CD14-positive monocyte (primary cell): ENCODE data around the gene CLECL1. TPM values are rescaled to one million over a fixed set of nuclear protein-coding genes. Genes with fewer than 3 reads are reported as not detected.

ENCODE experiments used
- DNase-seq, 3 donors: peaks; one replicate each; pipeline ENCODE4 v3.0.0-alpha.2; 2011 to 2022
- H2AFZ ChIP-seq: 2 replicates; pipeline ENCODE4 v1.6.0; 2012; ENCODE audit warnings: mild to moderate bottlenecking, low read depth, low read length, inconsistent platforms; ENCODE audit not compliant: insufficient read depth, poor library complexity, severe bottlenecking
- H3K27ac ChIP-seq, 2 donors: 1 replicate in 1 of 2; 2 replicates in 1 of 2; pipeline ENCODE4 v1.5.1; 2012 to 2013; ENCODE audit warnings: low read length in 2 of 2, control low read depth in 1 of 2, inconsistent platforms in 1 of 2, low read depth in 1 of 2, mild to moderate bottlenecking in 1 of 2
- H3K27me3 ChIP-seq, 2 donors: one replicate each; pipeline versions ENCODE4 v1.6.0 to v1.6.1; 2011 to 2013; ENCODE audit warnings: low read length in 2 of 2; ENCODE audit not compliant: control insufficient read depth in 2 of 2, insufficient read depth in 2 of 2
- H3K36me3 ChIP-seq, 2 donors: replicated peaks in 1 of 2; 1 replicate in 1 of 2; 2 replicates in 1 of 2; pipeline versions ENCODE4 v1.5.1 to v1.6.1; 2012 to 2013; ENCODE audit warnings: low read length in 2 of 2, control low read depth in 1 of 2, inconsistent platforms in 1 of 2, mild to moderate bottlenecking in 1 of 2; ENCODE audit not compliant: insufficient read depth in 2 of 2, control insufficient read depth in 1 of 2
- H3K4me1 ChIP-seq, 2 donors: 1 replicate in 1 of 2; 2 replicates in 1 of 2; pipeline versions ENCODE4 v1.5.1 to v1.6.1; 2012 to 2013; ENCODE audit warnings: low read length in 2 of 2, control low read depth in 1 of 2, inconsistent platforms in 1 of 2, mild to moderate bottlenecking in 1 of 2, moderate library complexity in 1 of 2; ENCODE audit not compliant: insufficient read depth in 2 of 2, control insufficient read depth in 1 of 2
- H3K4me2 ChIP-seq: replicated peaks from 2 replicates; pipeline ENCODE3; 2012; ENCODE audit warnings: low read length, moderate library complexity, mild to moderate bottlenecking; ENCODE audit not compliant: poor library complexity, severe bottlenecking; ENCODE audit errors: extremely low read depth
- H3K4me3 ChIP-seq, 3 experiments: fragments of 200-600 bp in 1 of 3; sonication (generic) in 1 of 3; replicated peaks in 1 of 3; 1 replicate in 2 of 3; 2 replicates in 1 of 3; pipeline ENCODE4 v1.5.1; 2011 to 2013; ENCODE audit warnings: low read length in 3 of 3, mild to moderate bottlenecking in 3 of 3, control low read depth in 2 of 3, low read depth in 2 of 3, inconsistent platforms in 1 of 3, moderate library complexity in 1 of 3
- H3K79me2 ChIP-seq: 2 replicates; pipeline ENCODE4 v1.6.0; 2012; ENCODE audit warnings: mild to moderate bottlenecking, control low read depth, inconsistent platforms, low read length, moderate library complexity; ENCODE audit not compliant: insufficient read depth
- H3K9ac ChIP-seq: 2 replicates; pipeline ENCODE4 v1.6.0; 2017; ENCODE audit warnings: low read length, mild to moderate bottlenecking; ENCODE audit not compliant: insufficient read depth, poor library complexity, severe bottlenecking
- H3K9me3 ChIP-seq, 2 donors: replicated peaks in 1 of 2; 1 replicate in 1 of 2; 2 replicates in 1 of 2; pipeline versions ENCODE4 v1.5.1 to v1.6.1; 2012 to 2013; ENCODE audit warnings: low read length in 2 of 2, control low read depth in 1 of 2; ENCODE audit not compliant: control insufficient read depth in 1 of 2, insufficient read depth in 1 of 2
- H4K20me1 ChIP-seq: 2 replicates; pipeline ENCODE4 v1.6.0; 2012; ENCODE audit warnings: mild to moderate bottlenecking, low read length, control low read depth, moderate library complexity; ENCODE audit not compliant: insufficient read depth
- H3K27ac Mint-ChIP-seq, 7 donors: one replicate each; pipeline ENCODE4 v1.8.0; 2020; ENCODE audit warnings: mild to moderate bottlenecking in 7 of 7, mixed read lengths in 7 of 7, moderate library complexity in 6 of 7, inconsistent platforms in 2 of 7
- H3K27me3 Mint-ChIP-seq, 3 donors: one replicate each; pipeline ENCODE4 v1.8.0; 2021 to 2022; ENCODE audit warnings: low read depth in 3 of 3, mild to moderate bottlenecking in 3 of 3, mixed read lengths in 3 of 3, moderate library complexity in 3 of 3, inconsistent platforms in 1 of 3
- H3K36me3 Mint-ChIP-seq, 2 donors: one replicate each; pipeline ENCODE4 v1.8.0; 2020; ENCODE audit warnings: mixed read lengths in 2 of 2, inconsistent platforms in 1 of 2, mild to moderate bottlenecking in 1 of 2
- H3K4me1 Mint-ChIP-seq: one replicate; pipeline ENCODE4 v1.8.0; 2020; ENCODE audit warnings: mild to moderate bottlenecking, mixed read lengths
- H3K4me3 Mint-ChIP-seq, 2 donors: one replicate each; pipeline ENCODE4 v1.8.0; 2020; ENCODE audit warnings: mild to moderate bottlenecking in 2 of 2, mixed read lengths in 2 of 2, moderate library complexity in 1 of 2
- H3K9me3 Mint-ChIP-seq, 7 donors: one replicate each; pipeline ENCODE4 v1.8.0; 2020 to 2022; ENCODE audit warnings: mixed read lengths in 7 of 7, mild to moderate bottlenecking in 6 of 7, moderate library complexity in 6 of 7, inconsistent platforms in 2 of 7
- CTCF ChIP-seq: fragments of 200-600 bp; IDR thresholded peaks from one replicate; pipeline ENCODE4 v1.8.0; 2022; ENCODE audit warnings: antibody characterized with exemption, mild to moderate bottlenecking
- WGBS: methylation state at CpG from one replicate; pipeline ENCODE4 v1.1.5; 2013; ENCODE audit warnings: missing lambda C conversion rate; ENCODE audit not compliant: insufficient coverage; 5-methylcytosine and 5-hydroxymethylcytosine counted together
- intact Hi-C, 2 donors: fragments of 100-400 bp; cut with micrococcal nuclease; formaldehyde crosslinking; loops; one replicate each; pipeline versions ENCODE4 v1.15.0 to v1.15.1; 2023
- polyA plus RNA-seq, 3 donors: library from polyadenylated mRNA; depleted of rRNA in 1 of 3; unstranded in 2 of 3; stranded (reverse) in 1 of 3; fragments of 300-500 nt in 2 of 3; fragments of >200 nt in 1 of 3; fragmentation: Illumina TruSeq in 2 of 3; gene quantifications; 1 replicate in 2 of 3; 2 replicates in 1 of 3; pipeline ENCODE4 v1.2.3, GENCODE V29; 2012 to 2021

CLECL1 gene
- polyA plus RNA-seq, 3 donors: 7.6 to 20.6 (median 11.4) TPM

GRCh38 chr12:9756170-9756569 lies 23.3 kb upstream of the CLECL1 start:
- H3K36me3 ChIP-seq: no peaks in the 10 kb centered on the region
- peaks cover 0 to 4% (median 0%) of the 10 kb centered on the region in 7 donors for H3K9me3 Mint-ChIP-seq
- no peaks in the 10 kb centered on the region for H4K20me1 ChIP-seq
- H3K9ac ChIP-seq: no peak overlapping the region
- H3K4me2 ChIP-seq: no peak overlapping the region
- no peak overlapping the region for H3K4me3 Mint-ChIP-seq
- no peak overlapping the region for H3K27ac Mint-ChIP-seq
- no peak for TF ChIP-seq CTCF
- peaks cover 0 to 5% of the 10 kb centered on the region in 2 donors for H3K36me3 Mint-ChIP-seq
- intact Hi-C loops: no loop called here
- no peaks in the 10 kb centered on the region for H3K79me2 ChIP-seq
- peaks cover 23 to 27% of the 10 kb centered on the region in 2 donors for H3K4me1 ChIP-seq
- H3K4me1 Mint-ChIP-seq: peaks cover 37% of the 10 kb centered on the region
- DNase-seq: no peak
- H3K27me3 ChIP-seq: no peaks in the 10 kb centered on the region
- peaks cover 1 to 9% (median 4%) of the 10 kb centered on the region in 3 donors for H3K27me3 Mint-ChIP-seq
- H3K27ac ChIP-seq: no peak overlapping the region
- H3K4me3 ChIP-seq: no peak overlapping the region
- no CpG with 5 or more reads among the region's 2 CpGs for WGBS
- H3K9me3 ChIP-seq: no peaks in the 10 kb centered on the region
- H2AFZ ChIP-seq: no peak overlapping the region

GRCh38 chr12:9755567-9755966 lies 22.7 kb upstream of the CLECL1 start:
- Histone ChIP-seq H3K9ac (no peak overlapping the region), H4K20me1 (no peaks in the 10 kb centered on the region), H3K4me1 (peaks cover 20 to 27% of the 10 kb centered on the region in 2 donors), H3K27ac (no peak overlapping the region), H3K4me3 (no peak overlapping the region), H3K9me3 (no peaks in the 10 kb centered on the region), H3K36me3 (no peaks in the 10 kb centered on the region), H3K27me3 (no peaks in the 10 kb centered on the region), H3K79me2 (no peaks in the 10 kb centered on the region), H2AFZ (no peak overlapping the region), H3K4me2 (no peak overlapping the region)
- no peak for DNase-seq
- intact Hi-C loops: no loop called here
- WGBS: no CpG with 5 or more reads among the region's 2 CpGs
- Mint-ChIP-seq H3K4me3 (no peak overlapping the region), H3K36me3 (peaks cover 0 to 5% of the 10 kb centered on the region in 2 donors), H3K9me3 (peaks cover 0 to 4% (median 0%) of the 10 kb centered on the region in 7 donors), H3K4me1 (peaks cover 34% of the 10 kb centered on the region), H3K27me3 (peaks cover 1 to 9% (median 4%) of the 10 kb centered on the region in 3 donors), H3K27ac (no peak overlapping the region)
- TF ChIP-seq CTCF: no peak
